GM21367 (cell line): ENCODE results near the gene VDR.
A peak's percentile ranks its signal among the peaks of the same experiment; 100 is the strongest.

ENCODE experiments used
- ATAC-seq: cut with Tn5 transposase; IDR thresholded peaks from one replicate; pipeline ENCODE4 v1.9.1; 2021; ENCODE audit not compliant: unreplicated experiment

Gene VDR

DNA sequence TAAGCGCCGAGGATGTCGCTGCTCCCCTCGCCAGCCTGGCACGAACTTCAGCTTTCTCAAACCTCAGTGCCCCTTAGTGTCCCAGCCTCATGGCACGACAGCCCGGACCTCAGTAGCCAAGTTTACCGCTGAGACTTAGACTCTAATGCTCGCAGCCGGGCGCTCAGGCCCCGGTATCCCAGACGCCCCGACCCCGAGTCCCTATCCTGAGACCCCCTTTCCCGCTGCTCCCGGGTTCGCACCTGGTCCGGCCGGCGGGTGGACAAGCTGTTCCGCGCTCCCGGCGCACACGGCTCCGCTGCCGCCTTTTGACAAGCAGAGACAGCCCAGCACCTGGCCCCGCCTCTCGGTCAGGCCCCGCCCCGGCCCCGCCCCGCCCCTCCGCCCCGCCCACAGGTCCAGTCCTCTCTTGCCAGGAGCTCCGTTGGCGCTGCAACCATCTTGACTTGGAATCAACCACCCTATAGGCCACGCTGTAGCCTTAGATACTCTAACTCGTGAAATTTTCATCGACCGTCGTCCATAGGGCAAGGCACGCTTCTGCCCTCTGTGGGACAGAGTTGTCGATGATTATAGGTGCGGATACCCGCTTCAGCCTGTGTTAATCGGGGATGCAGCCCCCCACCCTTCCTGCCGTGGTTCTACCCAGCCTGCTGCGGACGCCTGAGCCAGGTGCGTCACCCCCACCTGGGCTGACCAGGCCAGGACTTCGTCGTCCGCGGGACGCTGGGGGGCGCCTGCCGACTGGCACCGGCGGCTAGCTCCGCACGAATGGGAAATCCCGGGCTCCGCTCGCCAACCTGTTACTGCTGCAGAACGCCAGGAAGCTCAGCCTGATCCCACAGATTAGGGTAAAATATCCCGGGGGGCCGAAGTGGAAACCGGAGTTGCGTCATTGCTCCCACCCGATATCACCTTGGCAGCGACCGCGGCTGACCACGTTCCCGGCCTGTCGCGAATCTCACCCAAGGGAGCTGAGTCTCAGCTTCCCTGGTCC, at the start of gene VDR:
VDR (minus strand) TSS at position 282 of the 997 bp plus-strand sequence. CDS start 25,881 bp downstream, outside the sequence.
- ATAC-seq = peak; percentile 45

DNA sequence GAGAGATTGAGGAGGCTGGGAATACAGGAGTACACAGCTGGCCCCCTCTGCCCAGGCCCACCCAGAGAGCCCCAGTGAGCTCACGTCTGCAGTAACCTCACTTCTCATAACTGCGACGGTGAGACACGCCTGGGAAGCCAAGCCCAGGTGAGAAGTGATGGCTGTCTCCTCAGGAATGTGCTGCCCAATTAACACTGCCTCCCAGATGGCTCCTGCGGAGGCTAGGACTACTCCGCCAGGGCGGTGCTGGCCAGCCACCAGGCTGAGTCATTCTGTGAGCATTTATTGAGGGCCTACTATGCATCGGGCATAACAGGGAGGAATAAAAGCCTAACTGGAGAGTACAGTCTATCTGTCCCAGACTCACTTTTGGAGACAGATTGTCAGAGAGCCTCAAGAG, 49.3 kb upstream of the VDR start:
- no peak for ATAC-seq

GRCh38 chr12:47950856-47951468, 46.2 kb upstream of the VDR start:
- no peak for ATAC-seq

GRCh38 chr12:47949441-47950341, 44.9 kb upstream of the VDR start:
- no peak for ATAC-seq

DNA sequence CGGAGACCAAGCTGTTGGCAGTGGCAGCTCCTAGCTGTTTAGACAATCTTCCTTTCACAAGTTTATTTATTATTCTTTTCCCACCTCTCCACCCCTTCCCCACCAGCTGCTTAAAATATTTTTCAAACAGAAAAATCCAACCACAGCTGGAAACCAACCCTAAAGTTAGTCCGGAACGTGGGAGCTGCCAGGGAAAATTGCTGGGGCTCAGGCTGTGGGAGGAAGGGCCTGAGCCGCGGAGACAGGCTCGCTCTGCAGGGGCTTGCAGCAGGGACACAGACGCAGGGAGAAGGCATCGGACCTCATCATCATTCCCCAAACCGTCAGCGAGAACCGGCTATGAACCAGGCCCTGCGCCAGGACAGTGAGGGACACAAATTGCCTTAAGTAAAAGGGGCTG, 42.5 kb upstream of the VDR start:
- ATAC-seq = no peak

- no peak for ATAC-seq
Observed at GRCh38 chr12:47946413-47947323, 41.9 kb upstream of the VDR start.

DNA sequence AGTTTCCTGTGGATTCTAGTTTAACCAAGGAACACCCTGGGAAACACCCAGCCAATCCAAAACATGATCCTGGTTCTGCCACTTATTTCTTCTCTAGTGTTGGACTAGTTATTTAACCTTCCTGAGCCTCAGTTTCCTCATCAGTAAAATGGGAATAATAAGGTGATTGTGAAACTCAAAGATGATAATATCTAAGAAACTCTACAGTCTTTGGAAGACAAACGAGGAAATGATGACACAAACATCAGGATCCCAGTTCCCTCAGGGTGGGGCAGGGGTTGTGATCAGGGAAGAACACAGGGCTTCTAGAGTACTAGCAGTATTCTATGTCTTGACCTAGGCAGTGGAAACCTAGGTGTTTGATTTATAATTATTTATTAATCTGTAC, 40.5 kb upstream of the VDR start:
- no peak for ATAC-seq

DNA sequence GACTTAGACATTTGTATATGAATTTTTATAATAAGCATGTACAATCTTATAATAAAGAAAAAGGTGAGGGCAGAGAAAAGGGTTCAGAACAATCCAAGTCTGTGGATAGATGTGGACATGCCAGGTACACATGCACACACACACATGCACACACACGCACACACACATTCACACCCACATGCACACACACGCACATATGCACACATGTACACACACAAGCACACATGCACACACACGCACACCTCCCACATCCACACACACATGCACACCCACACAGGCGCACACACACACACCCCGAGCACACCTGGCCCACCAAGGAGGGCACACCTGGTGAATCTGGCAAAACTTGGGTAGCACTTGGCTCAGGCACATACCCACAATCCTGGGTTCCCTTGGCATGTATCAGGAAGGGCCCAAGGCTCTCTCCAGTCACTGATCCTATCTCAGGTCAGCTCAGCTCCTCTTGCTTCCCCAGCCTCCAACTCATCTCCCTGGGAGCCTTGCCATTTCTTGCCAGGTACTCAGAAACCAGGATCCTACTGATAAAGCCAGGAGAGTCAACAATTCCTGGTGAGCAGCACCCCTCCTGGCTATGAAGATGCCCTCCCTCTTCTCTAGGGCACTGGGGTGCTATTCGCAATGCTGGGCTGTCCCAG, 40.0 kb upstream of the VDR start:
- no peak for ATAC-seq

- ATAC-seq = no peak
Observed at GRCh38 chr12:47943623-47944340, 39.0 kb upstream of the VDR start.

DNA sequence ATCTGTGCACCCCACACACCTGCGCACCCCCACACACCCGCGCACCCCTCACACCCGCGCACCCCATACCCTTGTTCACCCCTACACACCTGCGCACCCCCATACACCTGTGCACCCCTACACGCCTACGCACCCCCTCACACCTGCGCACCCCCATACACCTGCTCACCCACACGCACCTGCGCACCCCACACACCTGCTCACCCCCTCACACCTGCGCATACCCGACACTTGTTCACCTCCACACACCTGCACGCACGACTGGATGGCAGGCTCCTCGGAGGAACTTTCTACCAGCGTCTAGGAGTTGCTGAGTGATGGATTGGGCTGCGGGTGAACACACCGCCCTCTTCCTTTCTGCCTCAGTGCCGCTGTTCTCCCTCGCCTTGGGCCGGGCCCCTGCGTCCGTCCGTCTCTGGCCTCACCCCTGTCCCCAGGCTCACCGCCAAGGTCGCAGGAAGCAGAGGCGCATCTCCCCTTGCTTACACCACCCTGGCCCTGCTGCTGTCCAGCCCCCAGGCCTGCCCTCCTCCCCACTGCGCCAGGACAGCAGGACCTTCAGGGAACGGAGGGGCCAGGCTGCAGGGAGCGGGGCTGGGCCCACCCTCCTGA, 37.9 kb upstream of the VDR start:
- ATAC-seq = no peak

DNA sequence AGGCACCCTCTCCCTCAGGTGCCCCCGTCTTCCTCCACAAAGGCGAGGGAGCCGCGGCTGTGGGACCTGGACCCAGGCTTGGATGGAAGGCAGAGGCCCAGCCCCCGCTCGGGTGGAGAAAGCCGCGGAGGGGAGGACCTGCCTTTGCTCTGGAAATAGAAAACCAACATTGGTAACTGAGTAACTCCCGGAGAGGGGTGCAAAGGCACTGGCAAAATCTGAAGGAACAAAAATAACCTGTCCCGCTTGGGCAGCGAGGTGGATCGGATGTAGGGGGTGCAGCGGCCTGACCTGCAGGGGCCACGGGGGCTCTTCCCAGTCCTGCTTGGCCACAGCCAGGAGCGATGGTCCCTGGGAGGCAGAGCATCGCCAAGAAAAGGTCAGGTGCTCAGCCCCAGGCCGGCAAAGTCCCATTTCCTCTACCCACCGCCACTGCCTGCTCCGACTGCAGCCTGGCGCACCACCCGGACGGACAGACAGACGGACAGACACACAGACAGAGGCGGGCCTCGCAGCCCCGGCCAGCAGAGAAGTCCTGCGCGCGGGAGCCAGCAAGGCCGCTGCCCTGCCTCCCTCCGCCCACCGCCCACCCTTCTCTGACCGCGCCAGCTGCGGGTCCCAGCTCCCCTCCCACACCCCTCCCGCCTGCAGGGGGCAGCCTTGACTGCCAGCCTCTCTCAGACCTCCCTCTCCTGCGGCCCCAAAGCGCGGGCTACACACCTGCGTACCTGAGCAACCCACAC, 37.2 kb upstream of the VDR start:
- no peak for ATAC-seq

- ATAC-seq = no peak
Observed at GRCh38 chr12:47941475-47941780, 36.6 kb upstream of the VDR start.

GRCh38 chr12:47940773-47941474, 36.1 kb upstream of the VDR start:
- ATAC-seq = no peak

- no peak for ATAC-seq
Observed at GRCh38 chr12:47939009-47939601, 34.3 kb upstream of the VDR start.

GRCh38 chr12:47938594-47938993, 33.8 kb upstream of the VDR start:
- no peak for ATAC-seq

DNA sequence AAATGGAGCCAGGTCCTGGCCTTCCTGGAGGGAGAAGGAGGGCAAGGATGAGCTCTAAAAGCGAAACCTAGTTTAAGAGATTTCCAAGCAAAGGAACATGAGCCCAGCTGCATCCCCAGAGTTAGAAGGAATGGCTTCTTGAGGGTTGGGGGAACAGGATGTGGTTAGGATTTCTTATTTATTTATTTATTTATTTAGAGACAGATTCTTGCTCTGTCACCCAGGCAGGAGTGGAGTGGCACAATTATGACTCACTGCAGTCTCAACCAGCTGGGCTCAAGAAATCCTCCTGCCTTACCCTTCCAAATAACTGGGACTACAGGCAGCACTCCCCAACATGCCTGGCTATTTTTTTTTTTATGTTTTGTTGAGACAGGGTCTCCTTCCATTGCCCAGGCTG, 33.3 kb upstream of the VDR start:
- ATAC-seq = no peak

- no peak for ATAC-seq
Observed at GRCh38 chr12:47935184-47935583, 30.4 kb upstream of the VDR start.
